MCF 10A (cell line): ENCODE measurements around the gene SELENOK. TPM values are rescaled to one million over a fixed set of nuclear protein-coding genes. Genes with fewer than 3 reads are reported as not detected.

Experiments used
- BruUV-seq: library from RNA; stranded (reverse); fragments of 400-500 nt; replicated peaks from 2 replicates; lab custom pipeline; 2021; lab: Mats Ljungman, UMichigan
- CTCF ChIA-PET: fragments of 300-600 bp; sonication (Branson Sonifier 250); formaldehyde crosslinking; extraction: SDS; loops from one replicate; lab custom pipeline; 2021; ENCODE audit warnings: antibody characterized with exemption, inconsistent platforms; lab: Yijun Ruan, JAX
- POLR2A ChIA-PET: fragments of 300-600, 350-650 bp; sonication (Branson Sonifier 250); formaldehyde crosslinking; extraction: SDS; loops from one replicate; lab custom pipeline; 2020; ENCODE audit warnings: antibody characterized with exemption, inconsistent platforms; lab: Yijun Ruan, JAX
- DNase-seq: peaks from one replicate; pipeline ENCODE4 v3.0.0-alpha.2; 2018; ENCODE audit not compliant: unreplicated experiment
- H3K27ac Mint-ChIP-seq: one replicate; pipeline ENCODE4 v1.8.0; 2022; ENCODE audit warnings: mild to moderate bottlenecking, low read depth, mixed read lengths; ENCODE audit not compliant: unreplicated experiment
- H3K27me3 Mint-ChIP-seq: one replicate; pipeline ENCODE4 v1.8.0; 2022; ENCODE audit warnings: mixed read lengths; ENCODE audit not compliant: insufficient read depth, unreplicated experiment
- H3K36me3 Mint-ChIP-seq: one replicate; pipeline ENCODE4 v1.8.0; 2022; ENCODE audit warnings: mild to moderate bottlenecking, moderate library complexity, mixed read lengths; ENCODE audit not compliant: insufficient read depth, unreplicated experiment
- H3K4me1 Mint-ChIP-seq: one replicate; pipeline ENCODE4 v1.8.0; 2022; ENCODE audit warnings: mixed read lengths; ENCODE audit not compliant: insufficient read depth, unreplicated experiment
- H3K4me3 Mint-ChIP-seq: one replicate; pipeline ENCODE4 v1.8.0; 2022; ENCODE audit warnings: mild to moderate bottlenecking, moderate library complexity, mixed read lengths; ENCODE audit not compliant: unreplicated experiment
- H3K9me3 Mint-ChIP-seq: one replicate; pipeline ENCODE4 v1.8.0; 2022; ENCODE audit warnings: mixed read lengths; ENCODE audit not compliant: unreplicated experiment
- CTCF ChIP-seq: fragments of 200-600 bp; IDR thresholded peaks from one replicate; pipeline ENCODE4 v1.8.0; 2022; ENCODE audit warnings: antibody characterized with exemption, mild to moderate bottlenecking; ENCODE audit not compliant: unreplicated experiment
- intact Hi-C: fragments of 100-400 bp; cut with micrococcal nuclease; formaldehyde crosslinking; loops from 2 replicates; pipeline ENCODE4 v1.14.1; 2022
- total RNA-seq: library from RNA; stranded (reverse); gene quantifications from 2 replicates; pipeline ENCODE4 v1.2.3, GENCODE V29; 2022

SELENOK gene
- total RNA-seq, 1 experiment from 2014 or later = 55.6 TPM

DNA sequence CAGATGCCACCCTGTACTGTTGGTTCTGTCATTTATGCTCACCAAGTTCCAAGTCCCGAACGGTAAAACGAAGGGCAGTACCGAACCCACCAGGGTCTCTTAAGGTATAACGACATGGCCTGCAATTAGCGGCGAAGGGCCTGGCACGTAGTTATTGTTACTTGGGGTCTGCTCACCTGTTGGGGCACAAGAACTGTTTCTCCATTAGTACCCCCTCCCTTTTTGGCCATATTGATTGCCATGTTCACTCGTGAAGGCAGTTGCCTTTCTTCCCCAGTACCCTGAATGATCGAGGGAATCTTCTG is 44.9 kb downstream of the SELENOK start:
- ChIA-PET POLR2A (interaction anchor here (1.7 kb wide), 1 partner anchor 40 kb away, joined by 3 read pairs; no protein-coding TSS in a partner anchor), CTCF (interaction anchor here (0.6 kb wide), 1 partner anchor 1703 kb away, joined by 3 read pairs; no protein-coding TSS in a partner anchor)
- Mint-ChIP-seq H3K27me3 (no peaks in the 10 kb centered on the region), H3K27ac (no peak overlapping the region), H3K9me3 (no peaks in the 10 kb centered on the region), H3K4me3 (peak overlapping the region; percentile 61), H3K4me1 (no peaks in the 10 kb centered on the region), H3K36me3 (no peaks in the 10 kb centered on the region)
- no peak for TF ChIP-seq CTCF
- DNase-seq = no peak
- BruUV-seq = no TSS peak
- intact Hi-C loops = no loop called here

- Mint-ChIP-seq H3K27me3 (no peaks in the 10 kb centered on the region), H3K4me3 (peak within 1 kb of the TSS; percentile 61), H3K4me1 (no peaks in the 10 kb centered on the region), H3K9me3 (no peaks in the 10 kb centered on the region), H3K36me3 (no peaks in the 10 kb centered on the region), H3K27ac (no peak within 1 kb of the TSS)
- BruUV-seq = no TSS peak
- peak; percentile 33 for DNase-seq
- TF ChIP-seq CTCF = no peak
- intact Hi-C loops = no loop called here
- CTCF ChIA-PET = interaction anchor here (0.5 to 1.0 kb wide), 4 partner anchors 19 to 1704 kb away, joined by 3 to 6 read pairs (median 4); no protein-coding TSS in a partner anchor
- POLR2A ChIA-PET = interaction anchor here (0.8 kb wide), 1 partner anchor 45 kb away, joined by 4 read pairs; the partner anchor contains the start of gene SELENOK
Observed at GRCh38 chr3:53846134-53846850, 45.4 kb downstream of the SELENOK start, which contains the start of the genes CHDH and IL17RB. Gene CHDH, minus strand, starts transcription at chr3:53846419. Its CDS starts 22,411 bp downstream, at chr3:53824008. Gene IL17RB, plus strand, starts transcription at chr3:53846568. Its CDS starts 21 bp downstream, at chr3:53846589.

- Mint-ChIP-seq H3K27ac (no peak overlapping the region), H3K36me3 (no peaks in the 10 kb centered on the region), H3K9me3 (no peaks in the 10 kb centered on the region), H3K4me3 (peak overlapping the region; percentile 61), H3K4me1 (no peaks in the 10 kb centered on the region), H3K27me3 (no peaks in the 10 kb centered on the region)
- BruUV-seq = no TSS peak
- no peak for DNase-seq
- intact Hi-C loops = no loop called here
- CTCF ChIA-PET = interaction anchor here (0.5 to 1.0 kb wide), 4 partner anchors 20 to 530 kb away, joined by 3 to 6 read pairs (median 4); no protein-coding TSS in a partner anchor
- POLR2A ChIA-PET = interaction anchor here (0.8 kb wide), 1 partner anchor 46 kb away, joined by 4 read pairs; the partner anchor contains the start of gene SELENOK
- TF ChIP-seq CTCF = no peak
Observed at GRCh38 chr3:53845881-53846133, 45.9 kb downstream of the SELENOK start.

DNA sequence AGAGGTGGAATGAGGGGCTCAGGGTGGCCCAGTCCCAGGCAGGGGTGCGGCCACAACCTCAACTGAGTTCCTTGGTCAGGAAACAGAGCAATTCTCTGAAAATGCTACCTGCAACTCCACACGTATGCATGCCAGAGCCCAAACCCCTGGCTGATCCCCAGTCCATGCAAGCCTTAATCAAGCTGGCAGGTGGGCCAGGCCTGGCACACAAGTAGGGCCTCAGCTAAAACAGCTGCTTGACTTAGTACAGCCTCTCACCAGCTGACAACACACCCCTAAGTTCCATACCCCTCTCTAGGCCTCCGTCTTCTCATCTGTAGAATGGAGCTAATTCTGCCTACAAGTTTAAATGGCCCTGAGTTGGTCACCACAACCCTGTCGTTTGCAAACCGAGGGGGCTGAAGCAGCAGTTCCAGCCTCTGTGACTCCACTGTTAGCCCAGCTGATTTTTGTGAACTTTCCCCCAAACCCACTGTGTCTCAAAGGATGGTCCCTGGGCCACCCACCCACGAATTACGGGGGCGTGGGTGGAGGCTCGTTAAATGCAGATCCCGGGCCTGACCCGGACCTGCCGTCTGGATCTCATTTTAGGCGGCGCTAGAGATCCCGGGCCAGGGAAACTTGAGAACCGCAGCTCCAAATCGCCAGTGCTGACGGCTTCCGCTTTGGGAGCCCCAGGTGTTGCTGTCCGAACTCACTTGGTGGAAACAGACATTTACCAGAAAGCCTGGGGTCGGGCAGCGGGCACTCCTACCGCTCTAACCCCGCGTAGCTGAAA is 46.4 kb downstream of the SELENOK start:
- no peak overlapping the region for H3K27ac Mint-ChIP-seq
- H3K9me3 Mint-ChIP-seq = no peaks in the 10 kb centered on the region
- peak; percentile 47 for DNase-seq
- BruUV-seq = no TSS peak
- H3K4me3 Mint-ChIP-seq = peak overlapping the region; percentile 61
- POLR2A ChIA-PET = interaction anchor here (0.8 kb wide), 1 partner anchor 46 kb away, joined by 4 read pairs; the partner anchor contains the start of gene SELENOK
- H3K36me3 Mint-ChIP-seq = no peaks in the 10 kb centered on the region
- H3K27me3 Mint-ChIP-seq = no peaks in the 10 kb centered on the region
- H3K4me1 Mint-ChIP-seq = no peaks in the 10 kb centered on the region
- TF ChIP-seq CTCF = no peak
- intact Hi-C loops = no loop called here
- CTCF ChIA-PET = interaction anchor here (0.5 to 1.0 kb wide), 5 partner anchors 8 to 529 kb away, joined by 3 to 6 read pairs (median 4); no protein-coding TSS in a partner anchor
